Effector memory CD4-positive, alpha-beta T cell (primary cell): ENCODE results near the gene MBP.
A peak's percentile ranks its signal among the peaks of the same experiment; 100 is the strongest.

Experiments used
- DNase-seq, 3 donors: peaks; one replicate each; pipeline ENCODE4 v3.0.0-alpha.2; 2020
- H3K27ac ChIP-seq: 2 replicates; pipeline ENCODE4 v1.7.0; 2013; ENCODE audit warnings: mild to moderate bottlenecking, low read length, moderate library complexity; ENCODE audit not compliant: insufficient read depth, poor library complexity, severe bottlenecking
- H3K27me3 ChIP-seq: replicated peaks from 2 replicates; pipeline ENCODE4 v1.7.0; 2013; ENCODE audit warnings: mild to moderate bottlenecking, low read length; ENCODE audit not compliant: insufficient read depth, control insufficient read depth, poor library complexity, severe bottlenecking
- H3K36me3 ChIP-seq: 2 replicates; pipeline ENCODE4 v1.7.0; 2013; ENCODE audit warnings: mild to moderate bottlenecking, low read length, moderate library complexity; ENCODE audit not compliant: control insufficient read depth, insufficient read depth
- H3K4me1 ChIP-seq: 2 replicates; pipeline ENCODE4 v1.7.0; 2013; ENCODE audit warnings: low read length, mild to moderate bottlenecking; ENCODE audit not compliant: control insufficient read depth, insufficient read depth, poor library complexity, severe bottlenecking
- H3K4me3 ChIP-seq: 2 replicates; pipeline ENCODE4 v1.7.0; 2013; ENCODE audit warnings: low read length, low read depth, mild to moderate bottlenecking; ENCODE audit not compliant: insufficient read depth, poor library complexity, severe bottlenecking
- H3K9me3 ChIP-seq: 2 replicates; pipeline ENCODE4 v1.7.0; 2013; ENCODE audit warnings: mild to moderate bottlenecking, low read length, moderate library complexity; ENCODE audit not compliant: control insufficient read depth

The MBP gene

DNA sequence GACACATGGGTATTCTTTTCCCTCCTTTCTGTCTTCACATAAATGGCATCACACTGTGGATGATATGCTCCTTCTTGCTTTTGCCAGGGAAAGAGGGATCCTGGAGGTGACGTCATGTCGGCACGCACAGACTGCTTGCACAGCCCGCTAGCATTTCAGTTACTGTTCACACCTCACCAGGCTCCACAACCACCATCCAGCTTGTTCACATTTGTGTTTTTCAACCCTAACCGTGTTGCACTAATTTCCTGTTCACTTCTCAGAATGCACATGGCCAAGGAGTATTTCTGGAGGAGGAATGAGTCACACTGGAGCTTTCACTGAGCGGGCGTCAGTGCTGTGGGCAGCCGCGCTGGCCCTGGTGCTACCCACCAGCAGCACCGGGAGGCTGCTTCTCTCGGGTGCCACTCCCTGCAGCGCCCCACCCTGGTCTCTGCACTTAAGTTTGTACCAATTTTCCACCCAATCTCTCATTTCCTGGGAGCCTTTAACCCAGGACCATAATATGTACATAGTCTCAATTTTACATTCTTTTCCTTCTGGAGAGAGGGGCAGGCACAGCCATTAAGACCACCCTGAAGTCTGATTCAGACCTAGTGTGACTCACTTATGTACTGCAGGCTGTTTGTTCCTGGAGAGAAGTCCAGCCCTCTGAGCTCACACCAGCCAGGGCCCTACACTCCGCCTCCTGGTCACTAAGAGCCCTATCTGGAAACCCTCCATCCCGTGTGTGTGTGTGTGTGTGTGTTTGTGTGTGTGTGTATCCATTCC lies 65.1 kb downstream of the MBP start:
- Histone ChIP-seq H3K36me3 (peaks cover 5% of the 10 kb centered on the region), H3K27me3 (no peaks in the 10 kb centered on the region), H3K4me1 (peaks cover 95% of the 10 kb centered on the region), H3K9me3 (no peaks in the 10 kb centered on the region), H3K4me3 (peak overlapping the region; percentile 14), H3K27ac (peak overlapping the region; percentile 93)
- DNase-seq, result peak; percentile 43 to 63 (median 55)

GRCh38 chr18:77066689-77067088 lies 65.9 kb downstream of the MBP start:
- no peaks in the 10 kb centered on the region for H3K27me3 ChIP-seq
- no peak overlapping the region for H3K4me3 ChIP-seq
- peak overlapping the region; percentile 93 for H3K27ac ChIP-seq
- DNase-seq, result no peak
- H3K9me3 ChIP-seq, result no peaks in the 10 kb centered on the region
- peaks cover 5% of the 10 kb centered on the region for H3K36me3 ChIP-seq
- peaks cover 94% of the 10 kb centered on the region for H3K4me1 ChIP-seq

- no peaks in the 10 kb centered on the region for H3K9me3 ChIP-seq
- peaks cover 94% of the 10 kb centered on the region for H3K4me1 ChIP-seq
- H3K27ac ChIP-seq, result peak overlapping the region; percentile 93
- no peak for DNase-seq
- peaks cover 5% of the 10 kb centered on the region for H3K36me3 ChIP-seq
- no peak overlapping the region for H3K4me3 ChIP-seq
- H3K27me3 ChIP-seq, result no peaks in the 10 kb centered on the region
These were observed 66.5 kb downstream of the MBP start for GRCh38 chr18:77066101-77066500.

DNA sequence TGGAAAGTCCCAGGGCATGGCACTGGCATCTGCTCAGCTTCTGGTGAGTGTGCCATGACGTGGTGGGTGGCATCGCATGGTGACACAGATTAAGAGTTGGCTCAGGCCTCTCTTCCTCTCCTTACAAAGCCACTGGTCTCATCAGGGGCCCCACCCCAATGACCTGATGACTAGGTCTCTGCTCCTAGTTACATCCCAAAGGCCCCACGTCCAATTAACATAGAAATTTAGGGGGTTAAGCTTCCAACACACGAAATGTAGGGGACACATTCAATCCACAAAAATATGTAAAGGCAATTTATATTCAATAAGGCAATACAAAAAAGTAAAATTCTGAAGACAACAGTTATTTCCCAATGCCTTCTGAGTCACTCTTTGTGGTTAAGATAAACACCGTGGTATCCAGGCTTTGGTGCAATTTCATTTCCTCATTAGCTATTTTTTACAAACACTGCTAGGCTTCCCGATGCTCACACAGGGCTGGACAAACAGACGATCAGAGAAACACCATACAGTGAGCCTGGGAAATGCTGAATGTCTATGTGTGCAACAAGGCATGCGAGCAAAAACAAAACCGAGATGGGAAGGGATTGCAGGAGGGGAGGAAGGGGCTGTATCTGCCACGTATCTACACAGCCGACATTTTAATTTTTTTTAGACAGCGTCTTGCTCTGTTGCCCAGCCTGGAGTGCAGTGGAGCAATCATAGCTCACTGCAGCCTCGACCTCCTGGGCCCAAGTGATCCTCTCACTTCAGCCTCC lies 67.2 kb downstream of the MBP start:
- Histone ChIP-seq H3K9me3 (no peaks in the 10 kb centered on the region), H3K4me3 (no peak overlapping the region), H3K4me1 (peaks cover 94% of the 10 kb centered on the region), H3K27ac (peak overlapping the region; percentile 93), H3K27me3 (no peaks in the 10 kb centered on the region), H3K36me3 (peaks cover 5% of the 10 kb centered on the region)
- DNase-seq, result peak; percentile 42 to 65 (median 55)

GRCh38 chr18:77063260-77063659 lies 69.3 kb downstream of the MBP start:
- Histone ChIP-seq H3K27ac (peak overlapping the region; percentile 93), H3K9me3 (no peaks in the 10 kb centered on the region), H3K27me3 (no peaks in the 10 kb centered on the region), H3K4me1 (peaks cover 94% of the 10 kb centered on the region), H3K36me3 (peaks cover 5% of the 10 kb centered on the region), H3K4me3 (peak overlapping the region; percentile 7)
- DNase-seq, result peak; percentile 69 to 75 (median 71)

GRCh38 chr18:77062518-77063003 lies 70.0 kb downstream of the MBP start:
- Histone ChIP-seq H3K36me3 (peaks cover 5% of the 10 kb centered on the region), H3K4me3 (no peak overlapping the region), H3K27ac (peak overlapping the region; percentile 93), H3K9me3 (no peaks in the 10 kb centered on the region), H3K4me1 (peaks cover 89% of the 10 kb centered on the region), H3K27me3 (no peaks in the 10 kb centered on the region)
- DNase-seq, result peak; percentile 61 to 74 (median 64)

DNA sequence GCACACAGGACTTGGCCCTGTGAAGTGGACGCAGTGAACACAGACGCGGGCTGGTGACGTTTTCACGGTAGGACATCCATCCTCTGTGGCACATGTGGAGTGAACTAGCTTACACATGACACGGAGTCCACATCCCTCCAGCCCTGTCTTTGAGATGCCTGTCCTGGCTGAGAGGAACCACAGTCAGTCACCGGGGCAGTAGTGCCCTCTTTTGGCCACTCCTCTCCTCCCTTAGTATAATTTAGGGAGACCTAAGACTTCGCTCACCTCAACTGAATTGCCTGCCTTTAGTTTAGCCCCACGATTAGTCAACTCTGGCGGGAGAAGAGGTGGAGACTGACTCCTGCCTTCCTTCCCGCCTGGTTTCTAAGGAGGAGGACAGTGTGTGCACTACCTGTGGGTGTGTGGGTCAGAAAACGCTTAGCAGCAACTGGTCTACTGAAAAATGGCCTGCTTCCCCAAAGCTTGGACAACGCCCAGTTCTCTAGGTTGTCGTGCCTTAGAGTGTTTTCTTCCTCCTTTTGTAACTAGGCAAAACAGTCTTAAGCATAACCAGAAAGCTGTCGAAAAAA lies 70.6 kb downstream of the MBP start:
- Histone ChIP-seq H3K36me3 (peaks cover 5% of the 10 kb centered on the region), H3K9me3 (no peaks in the 10 kb centered on the region), H3K4me1 (peaks cover 84% of the 10 kb centered on the region), H3K27ac (peak overlapping the region; percentile 93), H3K4me3 (peak overlapping the region; percentile 3), H3K27me3 (no peaks in the 10 kb centered on the region)
- peak in 1 of 3 donors; percentile 35 for DNase-seq

GRCh38 chr18:77061281-77061945 lies 71.2 kb downstream of the MBP start:
- no peak for DNase-seq
- peaks cover 5% of the 10 kb centered on the region for H3K36me3 ChIP-seq
- no peaks in the 10 kb centered on the region for H3K9me3 ChIP-seq
- H3K4me1 ChIP-seq, result peaks cover 82% of the 10 kb centered on the region
- peak overlapping the region; percentile 93 for H3K27ac ChIP-seq
- peak overlapping the region; percentile 3 for H3K4me3 ChIP-seq
- no peaks in the 10 kb centered on the region for H3K27me3 ChIP-seq

DNA sequence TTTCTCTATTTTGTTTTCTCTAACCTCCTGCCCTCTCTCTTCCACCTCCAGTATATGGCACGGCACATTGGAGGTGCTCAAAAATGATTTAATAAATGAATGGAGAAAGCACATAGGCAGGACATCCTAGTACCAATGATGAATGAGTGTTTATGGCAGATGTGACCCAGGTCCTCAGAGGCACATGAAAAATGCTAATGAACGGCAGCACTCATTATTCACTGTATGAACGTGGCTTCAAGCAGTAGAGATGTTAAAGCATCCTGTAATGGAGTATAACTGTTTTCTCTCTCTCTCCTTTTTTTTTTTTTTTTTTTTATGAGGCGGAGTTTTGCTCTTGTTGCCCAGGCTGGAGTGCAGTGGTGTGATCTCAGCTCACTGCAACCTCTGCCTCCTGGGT lies 72.4 kb downstream of the MBP start:
- Histone ChIP-seq H3K4me3 (no peak overlapping the region), H3K27ac (peak overlapping the region; percentile 93), H3K4me1 (peaks cover 82% of the 10 kb centered on the region), H3K36me3 (peaks cover 5% of the 10 kb centered on the region), H3K27me3 (no peaks in the 10 kb centered on the region), H3K9me3 (no peaks in the 10 kb centered on the region)
- no peak for DNase-seq
